Body of pancreas (tissue), 4 donors: ENCODE data around the gene EIF4E1B.

Experiments used
- CTCF ChIP-seq, 7 experiments: fragments of 450-650 bp in 4 of 7; fragments of 200-600 bp in 3 of 7; sonication (generic) in 3 of 7; IDR thresholded peaks; one replicate each; pipeline ENCODE4 v1.5.1; 2016 to 2019; ENCODE audit warnings: antibody characterized with exemption in 7 of 7
- POLR2A ChIP-seq, 3 donors: fragments of 450-650 bp; IDR thresholded peaks; one replicate each; pipeline ENCODE4 v1.6.1; 2016; ENCODE audit warnings: antibody characterized with exemption in 3 of 3, mild to moderate bottlenecking in 2 of 3

- TF ChIP-seq CTCF (IDR thresholded peaks at IDR 0.05) (no peak), POLR2A (IDR thresholded peaks at IDR 0.05) (no peak)
Observed at GRCh38 chr5:176695073-176695472, 64.6 kb downstream of the EIF4E1B start.
